Large intestine (tissue), 3 donors: ENCODE results near the gene RASAL1. TPM values are rescaled to one million over a fixed set of nuclear protein-coding genes. Genes with fewer than 3 reads are reported as not detected.

Experiments used
- DNase-seq, 2 donors: peaks; one replicate each; pipeline versions ENCODE4 v3.0.0 to v3.0.0-alpha.2; 2013
- H3K27ac ChIP-seq: one replicate; pipeline ENCODE4 v1.5.1; 2013; ENCODE audit warnings: low read length
- H3K27me3 ChIP-seq: 2 replicates; pipeline ENCODE4 v1.6.1; 2013; ENCODE audit warnings: low read length; ENCODE audit not compliant: control insufficient read depth, insufficient read depth
- H3K36me3 ChIP-seq: 2 replicates; pipeline ENCODE4 v1.6.1; 2013; ENCODE audit warnings: low read length; ENCODE audit not compliant: control insufficient read depth, insufficient read depth
- H3K4me1 ChIP-seq: one replicate; pipeline ENCODE4 v1.6.1; 2013; ENCODE audit warnings: low read length; ENCODE audit not compliant: control insufficient read depth, insufficient read depth
- H3K4me3 ChIP-seq: one replicate; pipeline ENCODE4 v1.5.1; 2013; ENCODE audit warnings: low read length
- H3K9me3 ChIP-seq: one replicate; pipeline ENCODE4 v1.6.1; 2013; ENCODE audit warnings: mild to moderate bottlenecking, low read depth, low read length, moderate library complexity; ENCODE audit not compliant: control insufficient read depth
- WGBS: methylation state at CpG from one replicate; pipeline ENCODE4 v1.1.5; 2013; ENCODE audit warnings: low lambda C conversion rate; ENCODE audit not compliant: insufficient coverage; 5-methylcytosine and 5-hydroxymethylcytosine counted together
- polyA plus RNA-seq: library from polyadenylated mRNA; unstranded; fragments of 120-200 nt; gene quantifications from one replicate; pipeline ENCODE4 v1.2.1, GENCODE V29; 2013

RASAL1 gene
- polyA plus RNA-seq, 1 donor = 0.69 TPM

DNA sequence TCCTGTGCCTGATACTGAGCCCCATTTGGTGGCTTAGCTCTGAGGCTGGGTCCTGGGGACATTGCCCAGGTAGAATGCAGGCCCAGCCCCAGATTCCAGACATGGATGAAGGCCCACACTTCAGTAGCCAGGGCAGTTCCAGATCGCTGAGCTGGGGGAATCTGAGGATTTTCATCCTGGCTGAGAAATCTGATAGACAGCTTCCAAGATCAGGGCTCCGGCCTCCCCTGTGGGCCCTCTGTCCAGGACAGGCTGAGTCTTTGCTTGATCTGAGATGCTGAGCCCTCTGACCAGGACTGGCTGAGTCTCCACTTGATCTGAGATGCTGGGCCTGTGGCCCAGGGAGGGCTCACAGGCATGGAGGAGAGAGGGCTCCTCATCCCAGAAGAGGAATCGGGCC, 3.3 kb upstream of the RASAL1 start:
- H3K27me3 ChIP-seq = peaks cover 21% of the 10 kb centered on the region
- DNase-seq = no peak
- WGBS = no CpG with 5 or more reads among the region's 3 CpGs

DNA sequence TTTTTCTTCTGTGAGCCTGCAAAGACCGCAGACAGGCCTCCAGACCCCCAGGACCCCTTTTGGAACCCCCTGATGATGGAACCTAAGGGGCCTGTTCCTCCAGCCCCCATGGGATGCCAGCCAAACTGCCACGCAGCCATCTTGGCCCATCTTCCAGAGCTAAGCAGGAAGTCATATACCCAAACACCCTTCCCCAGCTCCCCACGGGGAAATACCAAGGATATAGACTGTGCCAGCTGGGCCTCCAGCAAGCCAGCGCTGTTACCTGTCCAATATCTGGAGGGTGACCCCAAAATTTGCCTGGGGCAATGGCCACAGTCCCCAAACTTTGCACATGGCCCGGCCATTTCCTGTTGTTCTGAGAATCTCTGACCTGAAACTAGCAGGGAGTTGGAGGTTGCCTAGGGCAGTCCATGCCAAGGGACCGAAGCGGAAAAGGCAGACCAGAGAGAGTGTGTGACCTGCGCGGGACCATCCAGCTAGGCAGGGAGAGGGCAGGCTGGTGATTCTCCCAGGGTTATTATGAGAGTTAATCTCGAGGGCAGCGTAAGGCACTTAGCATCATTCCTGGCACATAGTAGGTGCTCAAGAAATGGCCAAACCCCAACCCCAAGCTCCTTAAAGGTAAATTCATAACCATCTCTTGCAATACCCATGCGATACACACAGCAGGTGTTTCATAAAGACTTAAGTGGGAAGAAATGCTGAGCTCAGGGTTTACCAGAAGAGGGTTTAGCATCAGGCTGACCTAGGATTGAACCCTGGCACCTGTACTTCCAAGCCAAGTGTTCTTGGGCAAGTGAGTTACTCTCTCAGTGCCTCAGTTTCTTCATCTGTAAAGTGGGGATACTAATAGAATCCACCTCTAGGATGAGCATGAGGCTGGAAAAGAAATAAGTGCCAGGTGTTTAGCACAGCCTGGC, 2.6 kb upstream of the RASAL1 start:
- H3K27me3 ChIP-seq = peaks cover 21% of the 10 kb centered on the region
- no peak for DNase-seq

More for the DNA sequence above, 3.3 kb upstream of the RASAL1 start:
- Histone ChIP-seq H3K4me3 (no peak overlapping the region), H3K27ac (no peak overlapping the region), H3K9me3 (no peaks in the 10 kb centered on the region), H3K36me3 (no peaks in the 10 kb centered on the region), H3K4me1 (no peaks in the 10 kb centered on the region)

DNA sequence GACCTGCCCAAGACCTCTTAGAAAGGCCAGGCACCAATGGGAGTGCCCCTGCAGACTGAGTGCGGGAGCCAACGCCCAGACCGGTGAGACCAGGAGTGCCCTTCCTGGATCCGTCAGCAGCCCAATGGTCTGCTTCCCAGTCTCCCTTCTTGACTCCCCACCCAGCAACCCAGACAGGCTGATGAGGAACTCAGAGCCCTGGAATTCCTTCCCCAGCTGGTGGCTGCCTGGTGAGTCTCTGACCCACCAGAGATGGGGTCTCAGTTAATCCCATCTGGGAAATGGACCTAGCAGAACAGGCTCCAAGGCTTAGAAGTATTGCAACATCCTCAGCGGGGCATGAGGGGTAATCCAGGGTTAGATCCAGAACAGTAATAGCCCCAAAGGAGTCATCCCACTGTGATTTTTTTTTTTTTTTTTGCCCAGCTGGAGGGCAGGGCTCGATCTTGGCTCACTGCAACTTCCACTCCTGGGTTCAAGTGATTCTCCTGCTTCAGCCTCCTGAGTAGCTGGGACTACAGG, 1.5 kb upstream of the RASAL1 start:
- no peaks in the 10 kb centered on the region for H3K4me1 ChIP-seq
- H3K4me3 ChIP-seq = no peak overlapping the region
- no CpG with 5 or more reads among the region's 6 CpGs for WGBS
- no peaks in the 10 kb centered on the region for H3K9me3 ChIP-seq
- H3K36me3 ChIP-seq = no peaks in the 10 kb centered on the region
- H3K27ac ChIP-seq = no peak overlapping the region
- DNase-seq = no peak
- peaks cover 21% of the 10 kb centered on the region for H3K27me3 ChIP-seq

More for the DNA sequence above, 2.6 kb upstream of the RASAL1 start:
- H3K27ac ChIP-seq = no peak overlapping the region
- H3K36me3 ChIP-seq = no peaks in the 10 kb centered on the region
- no peaks in the 10 kb centered on the region for H3K9me3 ChIP-seq
- no CpG with 5 or more reads among the region's 12 CpGs for whole genome bisulfite sequencing
- H3K4me3 ChIP-seq = no peak overlapping the region
- H3K4me1 ChIP-seq = no peaks in the 10 kb centered on the region

DNA sequence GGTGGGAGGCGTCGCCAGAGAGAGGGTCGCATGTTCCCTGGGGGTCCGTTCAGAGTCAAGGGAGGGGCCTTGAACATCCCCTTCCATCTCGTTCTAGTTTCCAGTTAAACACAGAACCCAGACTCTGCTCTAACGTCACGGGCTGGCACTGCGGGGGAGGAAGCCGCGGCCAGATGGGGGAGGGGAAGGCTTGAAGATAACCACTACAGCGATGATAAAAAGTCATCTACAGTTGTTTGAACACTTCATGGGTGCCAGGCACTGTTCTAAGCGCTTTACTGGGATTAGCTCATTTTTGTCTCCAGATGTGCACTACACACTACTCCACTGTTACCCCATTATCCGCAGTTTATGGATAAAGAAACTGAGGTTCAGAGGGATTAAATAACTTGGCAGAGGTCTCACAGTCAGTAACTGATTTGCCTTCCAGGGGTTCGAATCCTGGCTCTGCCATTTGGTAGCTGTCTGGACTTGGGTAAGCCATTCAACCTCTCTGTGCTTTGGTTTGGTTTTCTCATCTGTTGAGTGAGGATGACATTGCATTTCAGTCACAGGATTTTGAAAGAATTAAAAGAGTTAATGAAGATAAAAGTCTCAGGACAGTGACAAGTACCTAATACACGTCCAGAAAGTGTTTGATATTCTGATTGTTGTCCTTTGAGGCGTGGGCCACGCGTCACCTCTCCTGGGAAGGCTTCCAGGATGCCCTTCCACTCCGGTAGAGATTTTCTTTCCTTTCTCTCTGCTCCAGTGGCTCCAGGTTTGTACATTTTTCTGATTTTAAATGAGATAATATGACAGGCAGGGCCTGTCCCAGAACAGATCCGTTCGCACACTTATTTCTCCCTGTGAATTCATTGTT, 798 bp upstream of the RASAL1 start:
- Histone ChIP-seq H3K4me1 (no peaks in the 10 kb centered on the region), H3K27me3 (peaks cover 21% of the 10 kb centered on the region), H3K4me3 (no peak overlapping the region), H3K27ac (no peak overlapping the region), H3K36me3 (no peaks in the 10 kb centered on the region), H3K9me3 (no peaks in the 10 kb centered on the region)
- WGBS = no CpG with 5 or more reads among the region's 21 CpGs
- DNase-seq = no peak

DNA sequence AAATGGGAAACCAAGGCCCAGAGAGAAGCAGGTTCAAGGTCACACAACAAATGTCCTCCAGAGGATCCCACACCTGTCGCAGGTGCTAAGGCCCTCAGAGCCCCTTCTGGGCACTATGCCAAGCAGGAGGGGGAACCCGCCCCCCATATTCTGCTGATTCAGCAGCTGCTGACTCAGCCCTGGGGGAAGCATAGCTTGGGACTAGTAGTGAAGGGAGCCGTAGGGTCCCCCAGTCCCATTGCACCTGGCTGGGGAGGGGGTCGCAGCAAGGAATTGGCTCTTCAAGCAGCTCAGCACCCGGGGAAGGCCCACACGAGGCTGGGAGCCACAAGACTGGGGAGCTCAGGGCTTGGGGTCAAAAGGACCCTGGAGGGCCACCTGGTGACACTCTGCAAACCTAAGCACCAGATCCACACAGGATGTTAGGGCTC, 1.0 kb downstream of the RASAL1 start:
- H3K36me3 ChIP-seq = no peaks in the 10 kb centered on the region
- H3K27me3 ChIP-seq = peaks cover 21% of the 10 kb centered on the region
- WGBS = no CpG with 5 or more reads among the region's 6 CpGs
- no peaks in the 10 kb centered on the region for H3K4me1 ChIP-seq
- H3K27ac ChIP-seq = no peak overlapping the region
- H3K9me3 ChIP-seq = no peaks in the 10 kb centered on the region
- DNase-seq = no peak
- no peak overlapping the region for H3K4me3 ChIP-seq

DNA sequence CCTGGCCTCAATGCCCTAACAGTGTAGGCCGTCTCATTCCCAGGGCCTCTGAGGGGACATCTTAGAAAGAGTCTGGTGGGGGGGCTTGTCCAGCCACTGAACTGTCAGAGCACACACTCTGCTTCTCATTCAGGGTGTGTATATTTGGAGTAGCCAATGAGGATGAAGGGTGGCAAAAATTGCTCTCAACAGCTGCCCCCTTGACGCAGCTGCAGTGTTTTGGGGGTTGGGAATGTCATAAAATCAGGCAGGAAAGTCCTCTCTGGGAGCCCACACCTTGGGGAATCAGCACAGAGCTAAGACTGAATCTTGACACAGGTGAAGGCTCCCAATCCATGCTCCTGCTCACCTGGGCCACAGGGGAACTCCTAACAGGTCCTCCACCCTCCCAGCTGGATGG, 1.5 kb downstream of the RASAL1 start:
- WGBS = no CpG with 5 or more reads among the region's 2 CpGs
- Histone ChIP-seq H3K27ac (no peak overlapping the region), H3K36me3 (no peaks in the 10 kb centered on the region), H3K9me3 (no peaks in the 10 kb centered on the region), H3K4me3 (no peak overlapping the region), H3K4me1 (no peaks in the 10 kb centered on the region), H3K27me3 (peaks cover 21% of the 10 kb centered on the region)
- no peak for DNase-seq

DNA sequence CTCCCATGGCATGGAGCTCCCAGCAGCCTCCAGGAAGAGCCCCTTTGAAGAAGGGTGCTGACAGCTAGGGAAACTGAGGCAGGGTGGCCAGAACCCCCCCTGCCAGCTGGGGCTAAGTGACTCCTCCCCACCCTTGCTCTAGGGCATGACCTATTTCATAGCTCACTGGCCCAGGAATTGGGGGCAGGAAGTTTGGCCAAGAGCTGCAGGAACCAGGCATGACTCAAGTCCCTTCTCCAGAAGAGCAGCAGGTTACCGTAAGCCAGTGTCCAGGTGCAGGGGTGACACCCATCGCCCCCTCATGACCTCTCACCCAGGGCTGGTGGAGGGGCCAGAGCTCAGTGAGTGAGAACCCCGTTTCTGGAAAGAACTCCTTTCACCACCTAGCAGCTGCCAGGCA, 1.9 kb downstream of the RASAL1 start:
- no peaks in the 10 kb centered on the region for H3K4me1 ChIP-seq
- H3K4me3 ChIP-seq = no peak overlapping the region
- no peak for DNase-seq
- peaks cover 21% of the 10 kb centered on the region for H3K27me3 ChIP-seq
- no peak overlapping the region for H3K27ac ChIP-seq
- no CpG with 5 or more reads among the region's 3 CpGs for WGBS
- no peaks in the 10 kb centered on the region for H3K9me3 ChIP-seq
- H3K36me3 ChIP-seq = no peaks in the 10 kb centered on the region

DNA sequence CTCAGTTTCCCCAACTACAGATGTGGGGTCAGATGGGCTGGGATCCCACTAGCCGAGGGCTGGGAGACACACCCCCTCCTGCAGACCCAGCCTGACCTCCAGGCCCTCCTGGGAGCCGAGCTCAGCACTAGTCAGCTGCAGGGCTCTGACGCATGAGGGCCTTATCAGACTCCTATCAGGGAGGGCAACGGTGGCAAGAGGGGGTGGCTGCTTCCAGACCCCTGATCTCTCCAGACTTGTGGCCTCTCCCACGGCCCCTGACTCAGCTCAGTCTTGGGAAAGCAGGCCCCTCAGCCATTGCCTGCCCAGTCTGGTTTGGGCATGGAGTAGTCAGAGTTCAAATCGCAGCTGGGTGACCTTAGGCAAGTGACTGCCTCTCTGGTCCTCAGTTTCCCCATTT, 2.5 kb downstream of the RASAL1 start:
- Histone ChIP-seq H3K36me3 (no peaks in the 10 kb centered on the region), H3K27ac (no peak overlapping the region), H3K4me3 (no peak overlapping the region), H3K4me1 (no peaks in the 10 kb centered on the region), H3K9me3 (no peaks in the 10 kb centered on the region), H3K27me3 (peaks cover 21% of the 10 kb centered on the region)
- WGBS = no CpG with 5 or more reads among the region's 6 CpGs
- DNase-seq = no peak

DNA sequence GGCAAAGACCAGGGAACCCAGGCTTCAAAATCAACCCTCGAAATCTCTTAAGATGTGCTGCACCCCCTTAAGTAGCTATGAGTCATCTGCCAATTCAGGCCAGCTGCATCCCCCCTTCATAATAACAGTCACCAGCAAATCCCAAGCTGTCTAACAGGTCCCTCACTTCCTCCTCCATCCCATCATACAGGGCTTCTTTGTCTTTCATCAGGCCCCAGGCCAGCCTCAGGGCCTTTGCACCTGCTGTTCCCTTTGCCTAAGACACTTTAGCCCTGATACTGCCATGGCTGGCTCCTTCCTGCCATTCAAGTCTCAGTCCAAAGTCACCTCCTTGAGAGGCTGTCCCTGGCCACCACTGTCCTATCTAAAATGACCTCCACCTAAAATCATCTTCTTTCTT, 4.0 kb downstream of the RASAL1 start:
- no peaks in the 10 kb centered on the region for H3K4me1 ChIP-seq
- WGBS = no CpG with 5 or more reads among the region's 1 CpG

DNA sequence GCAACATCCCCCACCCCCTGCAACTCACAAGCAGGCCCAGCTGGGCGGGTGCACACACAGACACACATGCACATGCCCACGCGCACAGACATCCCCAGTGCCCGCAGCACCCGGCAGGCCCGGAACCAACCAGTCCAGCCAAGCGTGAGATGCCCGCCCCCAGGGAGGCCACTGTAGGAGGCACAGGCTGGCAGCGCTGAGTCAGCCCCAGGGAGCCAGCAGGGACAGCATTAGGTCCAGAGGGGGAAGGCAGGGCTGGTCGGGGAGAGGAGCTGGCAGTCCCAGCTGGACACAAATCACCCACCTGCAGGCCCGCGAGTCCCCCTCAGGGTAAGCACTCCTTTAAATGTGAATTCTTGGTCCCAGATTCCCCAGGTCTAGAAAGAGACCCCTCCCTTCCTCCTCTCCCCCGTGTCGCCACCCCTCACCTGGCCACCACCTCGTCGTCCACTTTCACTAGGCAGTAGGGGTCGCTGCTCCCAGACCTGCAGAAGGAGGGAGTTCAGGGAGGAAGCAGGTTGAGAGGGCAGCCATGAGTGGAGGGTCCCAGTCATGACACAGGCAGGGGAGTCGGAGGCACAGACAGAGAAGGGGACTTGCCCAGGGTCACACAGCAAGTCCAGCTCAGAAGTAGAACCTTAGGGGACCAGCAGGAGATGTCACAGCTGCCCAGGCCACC, 5.0 kb downstream of the RASAL1 start:
- no peak for DNase-seq
- Histone ChIP-seq H3K27ac (no peak overlapping the region), H3K4me3 (no peak overlapping the region), H3K4me1 (no peaks in the 10 kb centered on the region), H3K36me3 (no peaks in the 10 kb centered on the region), H3K9me3 (no peaks in the 10 kb centered on the region), H3K27me3 (peaks cover 22% of the 10 kb centered on the region)
- no CpG with 5 or more reads among the region's 18 CpGs for WGBS

More for the DNA sequence above, 4.0 kb downstream of the RASAL1 start:
- no peaks in the 10 kb centered on the region for H3K36me3 ChIP-seq
- H3K27me3 ChIP-seq = peaks cover 31% of the 10 kb centered on the region
- H3K9me3 ChIP-seq = no peaks in the 10 kb centered on the region
- no peak overlapping the region for H3K27ac ChIP-seq
- DNase-seq = no peak
- H3K4me3 ChIP-seq = no peak overlapping the region
